Nephron (organoid): ENCODE results near the gene POLR3K.

ENCODE experiments used
- H3K27ac Mint-ChIP-seq, 3 experiments: 2 replicates each; pipeline ENCODE4 v1.8.0; 2020; ENCODE audit warnings: mixed read lengths in 3 of 3, mild to moderate bottlenecking in 2 of 3, moderate library complexity in 1 of 3
- H3K27me3 Mint-ChIP-seq: 2 replicates; pipeline ENCODE4 v1.8.0; 2021; ENCODE audit warnings: low read depth, mild to moderate bottlenecking, moderate library complexity, mixed read lengths
- H3K36me3 Mint-ChIP-seq: 2 replicates; pipeline ENCODE4 v1.8.0; 2020; ENCODE audit warnings: low read depth, mixed read lengths
- H3K4me1 Mint-ChIP-seq: 2 replicates; pipeline ENCODE4 v1.8.0; 2020; ENCODE audit warnings: mixed read lengths
- H3K4me3 Mint-ChIP-seq, 3 experiments: 2 replicates each; pipeline ENCODE4 v1.8.0; 2020; ENCODE audit warnings: mild to moderate bottlenecking in 3 of 3, mixed read lengths in 3 of 3, moderate library complexity in 2 of 3
- H3K9me3 Mint-ChIP-seq: 2 replicates; pipeline ENCODE4 v1.8.0; 2020; ENCODE audit warnings: mixed read lengths
- CTCF ChIP-seq, 3 experiments: fragments of 200-600 bp; sonication (generic); IDR thresholded peaks; one replicate each; pipeline ENCODE4 v1.5.0; 2021; ENCODE audit warnings: antibody characterized with exemption in 3 of 3; ENCODE audit not compliant: unreplicated experiment in 3 of 3

POLR3K gene

GRCh38 chr16:44655-45054 lies 8.8 kb downstream of the POLR3K start:
- no peak for TF ChIP-seq CTCF (IDR thresholded peaks at IDR 0.05; ENCODE audit: unreplicated experiment in 3 of 3)
- H3K27me3 Mint-ChIP-seq: no peaks in the 10 kb centered on the region
- H3K9me3 Mint-ChIP-seq: no peaks in the 10 kb centered on the region

GRCh38 chr16:43294-43693 lies 10.1 kb downstream of the POLR3K start:
- no peak overlapping the region for H3K27ac Mint-ChIP-seq
- peaks cover 59% of the 10 kb centered on the region for H3K36me3 Mint-ChIP-seq
- no peak for TF ChIP-seq CTCF (IDR thresholded peaks at IDR 0.05; ENCODE audit: unreplicated experiment in 3 of 3)
- H3K4me1 Mint-ChIP-seq: no peaks in the 10 kb centered on the region
- no peaks in the 10 kb centered on the region for H3K27me3 Mint-ChIP-seq
- no peak overlapping the region for H3K4me3 Mint-ChIP-seq
- no peaks in the 10 kb centered on the region for H3K9me3 Mint-ChIP-seq

More at GRCh38 chr16:44655-45054, 8.8 kb downstream of the POLR3K start:
- Mint-ChIP-seq H3K4me1 (no peaks in the 10 kb centered on the region), H3K36me3 (peaks cover 60% of the 10 kb centered on the region), H3K4me3 (no peak overlapping the region), H3K27ac (no peak overlapping the region)

GRCh38 chr16:42691-43090 lies 10.7 kb downstream of the POLR3K start:
- H3K27me3 Mint-ChIP-seq: no peaks in the 10 kb centered on the region

GRCh38 chr16:42069-42457 lies 11.3 kb downstream of the POLR3K start:
- H3K36me3 Mint-ChIP-seq: peaks cover 52% of the 10 kb centered on the region
- H3K27me3 Mint-ChIP-seq: no peaks in the 10 kb centered on the region
- H3K4me3 Mint-ChIP-seq: no peak overlapping the region
- TF ChIP-seq CTCF (IDR thresholded peaks at IDR 0.05; ENCODE audit: unreplicated experiment in 3 of 3): no peak
- H3K4me1 Mint-ChIP-seq: no peaks in the 10 kb centered on the region
- no peaks in the 10 kb centered on the region for H3K9me3 Mint-ChIP-seq
- no peak overlapping the region for H3K27ac Mint-ChIP-seq

More at GRCh38 chr16:42691-43090, 10.7 kb downstream of the POLR3K start:
- Mint-ChIP-seq H3K4me3 (no peak overlapping the region), H3K9me3 (no peaks in the 10 kb centered on the region), H3K27ac (no peak overlapping the region), H3K4me1 (no peaks in the 10 kb centered on the region), H3K36me3 (peaks cover 56% of the 10 kb centered on the region)
- no peak for TF ChIP-seq CTCF (IDR thresholded peaks at IDR 0.05; ENCODE audit: unreplicated experiment in 3 of 3)

GRCh38 chr16:41439-42068 lies 11.9 kb downstream of the POLR3K start:
- Mint-ChIP-seq H3K4me3 (no peak overlapping the region), H3K36me3 (peaks cover 47% of the 10 kb centered on the region), H3K4me1 (no peaks in the 10 kb centered on the region), H3K9me3 (no peaks in the 10 kb centered on the region), H3K27me3 (no peaks in the 10 kb centered on the region), H3K27ac (no peak overlapping the region)
- TF ChIP-seq CTCF (IDR thresholded peaks at IDR 0.05; ENCODE audit: unreplicated experiment in 3 of 3): no peak
